Measurements from ENCODE around the gene SULT2B1. TPM values are rescaled to one million over a fixed set of nuclear protein-coding genes. Genes with fewer than 3 reads are reported as not detected.
A peak's percentile ranks its signal among the peaks of the same experiment; 100 is the strongest.

SULT2B1 gene
- total and polyA plus RNA-seq, 2 donors = 0.30 to 0.42 TPM

GRCh38 chr19:48539503-48540096, 12.4 kb upstream of the SULT2B1 start:
- H3K4me1 ChIP-seq (ENCODE audit: insufficient read depth) = no peaks in the 10 kb centered on the region
- peak; percentile 48 for DNase-seq (ENCODE audit: extremely low spot score)
- H3K36me3 ChIP-seq (ENCODE audit: insufficient read depth) = no peaks in the 10 kb centered on the region
- 66% methylated on average over 17 of the region's 17 CpGs for WGBS
- H3K4me3 ChIP-seq (ENCODE audit: low read depth, low read length) = no peak overlapping the region
- H3K27ac ChIP-seq (ENCODE audit: low read depth) = no peak overlapping the region

GRCh38 chr19:48540110-48540509, 11.9 kb upstream of the SULT2B1 start:
- Histone ChIP-seq H3K27ac (ENCODE audit: low read depth) (no peak overlapping the region), H3K4me1 (ENCODE audit: insufficient read depth) (no peaks in the 10 kb centered on the region), H3K36me3 (ENCODE audit: insufficient read depth) (no peaks in the 10 kb centered on the region), H3K4me3 (ENCODE audit: low read depth, low read length) (no peak overlapping the region)
- WGBS = 37% methylated on average over 7 of the region's 7 CpGs
- DNase-seq (ENCODE audit: extremely low spot score) = no peak

GRCh38 chr19:48541813-48542212, 10.2 kb upstream of the SULT2B1 start:
- no peak for DNase-seq (ENCODE audit: extremely low spot score)
- Histone ChIP-seq H3K4me1 (ENCODE audit: insufficient read depth) (no peaks in the 10 kb centered on the region), H3K27ac (ENCODE audit: low read depth) (no peak overlapping the region), H3K36me3 (ENCODE audit: insufficient read depth) (no peaks in the 10 kb centered on the region), H3K4me3 (ENCODE audit: low read depth, low read length) (no peak overlapping the region)
- WGBS = 85% methylated on average over 6 of the region's 6 CpGs

- H3K4me1 ChIP-seq (ENCODE audit: insufficient read depth) = no peaks in the 10 kb centered on the region
- no peak overlapping the region for H3K27ac ChIP-seq (ENCODE audit: low read depth)
- DNase-seq (ENCODE audit: extremely low spot score) = peak; percentile 48
- no peaks in the 10 kb centered on the region for H3K36me3 ChIP-seq (ENCODE audit: insufficient read depth)
- WGBS = 29% methylated on average over 19 of the region's 19 CpGs
- no peak overlapping the region for H3K4me3 ChIP-seq (ENCODE audit: low read depth, low read length)
These were observed 8.8 kb upstream of the SULT2B1 start for GRCh38 chr19:48543121-48543710.

GRCh38 chr19:48544856-48545750, 6.9 kb upstream of the SULT2B1 start:
- H3K4me1 ChIP-seq (ENCODE audit: insufficient read depth) = no peaks in the 10 kb centered on the region
- no peak overlapping the region for H3K27ac ChIP-seq (ENCODE audit: low read depth)
- H3K36me3 ChIP-seq (ENCODE audit: insufficient read depth) = no peaks in the 10 kb centered on the region
- H3K4me3 ChIP-seq (ENCODE audit: low read depth, low read length) = no peak overlapping the region
- no peak for DNase-seq (ENCODE audit: extremely low spot score)
- WGBS = 47% methylated on average over 25 of the region's 25 CpGs

GRCh38 chr19:48547722-48548121, 4.2 kb upstream of the SULT2B1 start:
- H3K4me1 ChIP-seq (ENCODE audit: insufficient read depth) = no peaks in the 10 kb centered on the region
- H3K27ac ChIP-seq (ENCODE audit: low read depth) = no peak overlapping the region
- WGBS = 76% methylated on average over 1 of the region's 1 CpG
- H3K36me3 ChIP-seq (ENCODE audit: insufficient read depth) = no peaks in the 10 kb centered on the region
- H3K4me3 ChIP-seq (ENCODE audit: low read depth, low read length) = no peak overlapping the region
- no peak for DNase-seq (ENCODE audit: extremely low spot score)

- 88% methylated on average over 1 of the region's 1 CpG for WGBS
- no peak overlapping the region for H3K27ac ChIP-seq (ENCODE audit: low read depth)
- H3K4me1 ChIP-seq (ENCODE audit: insufficient read depth) = no peaks in the 10 kb centered on the region
- H3K4me3 ChIP-seq (ENCODE audit: low read depth, low read length) = no peak overlapping the region
- DNase-seq (ENCODE audit: extremely low spot score) = no peak
- H3K36me3 ChIP-seq (ENCODE audit: insufficient read depth) = no peaks in the 10 kb centered on the region
These were observed 3.6 kb upstream of the SULT2B1 start for GRCh38 chr19:48548253-48548911.

- Histone ChIP-seq H3K27ac (ENCODE audit: low read depth) (no peak overlapping the region), H3K4me1 (ENCODE audit: insufficient read depth) (no peaks in the 10 kb centered on the region), H3K36me3 (ENCODE audit: insufficient read depth) (no peaks in the 10 kb centered on the region), H3K4me3 (ENCODE audit: low read depth, low read length) (no peak overlapping the region)
- WGBS = 72% methylated on average over 5 of the region's 5 CpGs
- DNase-seq (ENCODE audit: extremely low spot score) = no peak
These were observed 2.6 kb upstream of the SULT2B1 start for GRCh38 chr19:48549380-48549779.

- Histone ChIP-seq H3K27ac (ENCODE audit: low read depth) (no peak overlapping the region), H3K4me1 (ENCODE audit: insufficient read depth) (no peaks in the 10 kb centered on the region), H3K36me3 (ENCODE audit: insufficient read depth) (no peaks in the 10 kb centered on the region), H3K4me3 (ENCODE audit: low read depth, low read length) (no peak overlapping the region)
- no peak for DNase-seq (ENCODE audit: extremely low spot score)
- WGBS = 83% methylated on average over 19 of the region's 19 CpGs
These were observed 692 bp downstream of the SULT2B1 start for GRCh38 chr19:48552406-48553322.

- 14% methylated on average over 18 of the region's 18 CpGs for WGBS
- no peak for DNase-seq (ENCODE audit: extremely low spot score)
- no peak overlapping the region for H3K27ac ChIP-seq (ENCODE audit: low read depth)
- no peak overlapping the region for H3K4me3 ChIP-seq (ENCODE audit: low read depth, low read length)
- H3K36me3 ChIP-seq (ENCODE audit: insufficient read depth) = no peaks in the 10 kb centered on the region
- H3K4me1 ChIP-seq (ENCODE audit: insufficient read depth) = no peaks in the 10 kb centered on the region
These were observed 1.9 kb downstream of the SULT2B1 start for GRCh38 chr19:48553676-48554384.

- Histone ChIP-seq H3K36me3 (ENCODE audit: insufficient read depth) (no peaks in the 10 kb centered on the region), H3K4me1 (ENCODE audit: insufficient read depth) (no peaks in the 10 kb centered on the region), H3K4me3 (ENCODE audit: low read depth, low read length) (no peak overlapping the region), H3K27ac (ENCODE audit: low read depth) (no peak overlapping the region)
- no peak for DNase-seq (ENCODE audit: extremely low spot score)
- WGBS = 66% methylated on average over 16 of the region's 16 CpGs
These were observed 2.6 kb downstream of the SULT2B1 start for GRCh38 chr19:48554385-48555091.

- Histone ChIP-seq H3K4me1 (ENCODE audit: insufficient read depth) (no peaks in the 10 kb centered on the region), H3K36me3 (ENCODE audit: insufficient read depth) (no peaks in the 10 kb centered on the region), H3K4me3 (ENCODE audit: low read depth, low read length) (no peak overlapping the region), H3K27ac (ENCODE audit: low read depth) (no peak overlapping the region)
- 55% methylated on average over 11 of the region's 11 CpGs for WGBS
- DNase-seq (ENCODE audit: extremely low spot score) = no peak
These were observed 4.2 kb downstream of the SULT2B1 start for GRCh38 chr19:48556163-48556562.
